GM12875 (cell line): ENCODE data around the gene GPR162.

Experiments used
- H3K4me3 ChIP-seq: one replicate; pipeline ENCODE4 v1.5.1; 2011; ENCODE audit warnings: low read depth, low read length, control low read depth
- TF ChIP-seq, protein P1 (sequence below): IDR thresholded peaks from 2 replicates; pipeline ENCODE4 v1.5.1; 2011; ENCODE audit warnings: low read depth, mild to moderate bottlenecking, control low read depth, inconsistent platforms, low read length, moderate library complexity, borderline replicate concordance; ENCODE audit not compliant: insufficient read depth

Gene GPR162

DNA sequence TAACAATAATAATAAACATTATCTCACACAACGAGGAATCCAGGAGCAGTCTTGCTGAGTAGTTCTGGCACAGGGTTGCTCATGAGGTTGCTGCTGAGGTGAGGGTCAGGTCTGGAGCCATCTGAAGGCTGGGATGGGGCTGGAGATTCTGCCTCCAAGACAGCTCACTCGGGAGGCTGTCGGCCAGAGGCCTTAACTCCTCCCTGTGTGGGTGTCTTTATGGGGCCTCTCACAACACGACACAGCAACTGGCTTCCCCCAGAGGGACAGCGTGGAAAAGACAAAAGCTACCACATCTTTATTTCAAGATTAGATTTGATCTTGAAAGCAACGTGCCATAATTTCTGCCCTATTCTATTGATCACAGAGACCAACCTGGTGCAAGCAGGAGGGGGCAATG lies 39.5 kb upstream of the GPR162 start:
- TF ChIP-seq, protein P1, sequence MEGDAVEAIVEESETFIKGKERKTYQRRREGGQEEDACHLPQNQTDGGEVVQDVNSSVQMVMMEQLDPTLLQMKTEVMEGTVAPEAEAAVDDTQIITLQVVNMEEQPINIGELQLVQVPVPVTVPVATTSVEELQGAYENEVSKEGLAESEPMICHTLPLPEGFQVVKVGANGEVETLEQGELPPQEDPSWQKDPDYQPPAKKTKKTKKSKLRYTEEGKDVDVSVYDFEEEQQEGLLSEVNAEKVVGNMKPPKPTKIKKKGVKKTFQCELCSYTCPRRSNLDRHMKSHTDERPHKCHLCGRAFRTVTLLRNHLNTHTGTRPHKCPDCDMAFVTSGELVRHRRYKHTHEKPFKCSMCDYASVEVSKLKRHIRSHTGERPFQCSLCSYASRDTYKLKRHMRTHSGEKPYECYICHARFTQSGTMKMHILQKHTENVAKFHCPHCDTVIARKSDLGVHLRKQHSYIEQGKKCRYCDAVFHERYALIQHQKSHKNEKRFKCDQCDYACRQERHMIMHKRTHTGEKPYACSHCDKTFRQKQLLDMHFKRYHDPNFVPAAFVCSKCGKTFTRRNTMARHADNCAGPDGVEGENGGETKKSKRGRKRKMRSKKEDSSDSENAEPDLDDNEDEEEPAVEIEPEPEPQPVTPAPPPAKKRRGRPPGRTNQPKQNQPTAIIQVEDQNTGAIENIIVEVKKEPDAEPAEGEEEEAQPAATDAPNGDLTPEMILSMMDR: no peak
- no peak overlapping the region for H3K4me3 ChIP-seq

DNA sequence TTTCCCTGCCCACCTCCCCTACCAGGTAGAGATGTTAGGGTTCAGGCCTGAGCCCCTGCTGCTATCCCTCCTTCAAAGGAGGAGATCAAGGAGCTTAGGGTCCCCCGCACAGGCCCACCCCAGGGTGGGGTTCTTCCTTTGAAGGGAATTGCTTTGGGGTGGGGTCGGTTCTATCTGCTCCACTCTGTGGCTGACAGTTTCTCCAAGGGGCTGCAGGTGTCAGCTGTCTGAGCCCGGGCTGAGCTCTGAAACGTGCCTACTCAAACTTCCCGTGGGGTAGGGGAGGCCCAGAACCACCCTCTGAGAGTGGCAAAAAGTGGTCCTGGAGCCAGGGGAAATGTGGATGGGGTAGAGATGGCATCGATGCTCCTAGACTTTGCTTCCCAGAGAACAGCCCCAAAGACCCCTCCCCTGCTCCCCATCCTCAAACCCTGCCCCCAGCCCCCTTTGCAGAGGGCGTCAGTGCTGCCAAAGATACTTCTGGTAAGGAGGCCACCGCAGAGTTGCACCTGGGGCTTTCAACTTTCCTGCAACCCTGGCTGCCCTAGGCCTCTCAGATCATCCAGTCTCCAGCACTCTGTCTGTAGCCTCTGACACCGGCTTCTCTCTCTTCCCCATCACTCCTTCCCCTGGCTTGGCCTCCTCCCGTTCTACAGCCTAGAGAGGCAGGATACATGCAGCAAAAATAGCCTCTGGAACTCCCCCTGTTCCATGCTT lies 38.6 kb upstream of the GPR162 start:
- TF ChIP-seq, protein P1: no peak
- H3K4me3 ChIP-seq: no peak overlapping the region

DNA sequence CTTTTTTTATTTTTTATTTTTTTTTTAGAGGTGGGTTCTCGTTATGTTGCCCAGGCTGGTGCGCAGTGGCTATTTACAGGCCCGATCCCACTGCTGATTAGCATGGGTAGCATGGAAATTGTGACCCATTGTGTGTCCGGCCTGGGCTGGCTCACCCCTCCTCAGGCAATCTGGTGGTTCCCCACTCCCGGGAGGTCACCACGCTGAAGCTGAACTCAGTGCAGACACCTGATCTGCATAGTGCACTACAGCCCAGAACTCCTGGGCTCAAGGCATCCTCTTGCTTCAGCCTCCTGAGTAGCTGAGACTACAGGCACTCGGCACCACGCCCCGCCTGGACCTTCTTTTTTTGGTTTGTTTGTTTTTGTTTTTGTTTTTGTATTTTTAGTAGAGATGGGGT lies 37.8 kb upstream of the GPR162 start:
- no peak overlapping the region for H3K4me3 ChIP-seq
- TF ChIP-seq, protein P1: no peak

DNA sequence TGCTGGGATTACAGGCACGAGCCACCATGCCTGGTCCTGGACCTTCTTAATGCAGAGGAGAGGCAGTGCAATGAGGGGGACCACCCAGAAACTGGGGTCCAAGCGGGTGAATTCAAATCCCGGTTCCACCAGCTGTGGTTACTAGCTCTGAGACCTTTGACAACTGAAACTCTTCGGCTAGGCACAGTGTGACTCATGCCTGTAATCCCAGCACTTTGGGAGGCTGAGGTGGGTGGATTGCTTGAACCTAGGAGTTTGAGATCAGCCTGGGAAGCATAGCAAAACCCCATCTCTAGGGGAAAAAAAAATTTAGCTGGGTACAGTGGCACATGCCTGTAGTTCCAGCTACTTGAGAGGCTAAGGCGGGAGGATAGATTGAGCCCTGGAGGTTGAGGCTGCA lies 37.3 kb upstream of the GPR162 start:
- no peak overlapping the region for H3K4me3 ChIP-seq
- TF ChIP-seq, protein P1: no peak

DNA sequence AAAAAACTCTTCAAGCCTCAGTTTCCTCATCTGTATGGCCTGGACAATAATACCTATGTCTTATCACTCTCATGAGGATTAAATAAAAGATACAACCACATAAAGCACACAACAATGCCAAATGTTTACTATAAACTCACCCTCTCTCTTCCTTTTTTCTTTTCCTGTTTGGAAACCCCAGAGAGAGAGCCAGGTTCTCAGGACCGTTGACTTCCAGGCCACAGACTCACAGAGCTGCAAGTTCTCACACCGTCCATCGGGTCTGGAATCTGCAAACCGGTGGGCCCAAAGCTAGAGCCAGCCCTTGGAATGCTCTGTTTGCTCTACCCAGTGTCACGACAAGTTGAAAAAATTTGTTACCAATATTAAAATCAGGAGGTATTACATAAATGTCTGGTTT lies 36.9 kb upstream of the GPR162 start:
- TF ChIP-seq, protein P1: no peak
- no peak overlapping the region for H3K4me3 ChIP-seq

DNA sequence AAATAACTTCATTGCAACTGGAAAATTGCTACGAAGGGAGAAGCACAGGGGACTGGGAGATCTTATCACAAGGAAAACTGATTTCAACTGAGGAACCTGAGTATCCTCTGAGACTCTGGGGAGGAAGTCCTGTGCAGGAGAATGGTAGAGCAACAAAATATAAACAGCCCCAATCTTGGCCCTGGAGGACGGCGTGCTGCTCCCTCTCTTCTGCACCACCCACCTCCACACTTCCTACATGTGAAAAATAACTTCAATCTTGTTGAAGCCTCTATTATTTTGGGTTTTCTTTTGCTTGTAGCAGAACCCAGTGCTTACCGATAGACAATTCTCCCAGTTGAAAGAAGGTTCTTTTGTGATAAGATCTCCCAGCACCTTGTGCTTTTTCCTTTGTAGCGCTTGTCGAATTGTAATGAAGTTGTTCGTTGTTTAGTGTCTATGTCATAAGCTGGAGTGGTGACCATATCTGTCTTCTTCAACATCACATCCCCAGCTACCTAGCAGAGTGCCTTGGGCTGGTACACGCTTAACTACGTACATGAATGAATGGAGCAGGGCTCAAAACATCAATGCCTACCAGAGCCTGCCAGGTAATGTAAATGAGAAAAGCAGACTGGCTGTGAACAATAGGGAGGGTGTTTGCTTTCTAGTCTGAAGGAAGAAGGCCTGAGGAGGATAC lies 35.1 kb upstream of the GPR162 start:
- no peak overlapping the region for H3K4me3 ChIP-seq
- TF ChIP-seq, protein P1: no peak

DNA sequence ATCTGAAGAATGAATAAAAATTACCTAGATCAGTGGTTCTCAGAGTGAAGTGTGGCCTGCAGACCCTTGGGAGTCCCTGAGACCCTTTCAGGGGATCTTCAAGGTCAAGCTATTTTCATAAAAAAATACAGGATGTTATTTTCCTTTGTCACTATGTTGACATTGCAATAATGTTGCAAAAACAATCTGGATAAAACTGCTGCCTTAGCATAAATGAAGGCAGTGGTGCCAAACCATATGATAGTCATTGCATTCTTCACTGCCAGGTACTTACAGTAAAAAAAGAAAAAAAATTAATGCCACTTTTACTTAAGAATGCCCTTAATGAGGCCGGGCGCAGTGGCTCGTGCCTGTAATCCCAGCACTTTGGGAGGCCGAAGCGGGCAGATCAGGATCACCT lies 34.3 kb upstream of the GPR162 start:
- TF ChIP-seq, protein P1: no peak
- H3K4me3 ChIP-seq: no peak overlapping the region
